Thymus (tissue), 11 donors: ENCODE measurements around the gene ASRGL1. TPM values are rescaled to one million over a fixed set of nuclear protein-coding genes. Genes with fewer than 3 reads are reported as not detected.

Source experiments
- DNase-seq, 9 donors: peaks; one replicate each; pipeline ENCODE4 v3.0.0-alpha.2; 2013; ENCODE audit warnings: low spot score in 9 of 9, low read depth in 6 of 9, missing footprints in 1 of 9
- H3K27ac ChIP-seq, 2 donors: one replicate each; pipeline ENCODE4 v1.5.1; 2013; ENCODE audit warnings: control low read depth in 1 of 2, low read depth in 1 of 2, low read length in 1 of 2, mild to moderate bottlenecking in 1 of 2, moderate library complexity in 1 of 2
- H3K27me3 ChIP-seq, 2 donors: one replicate each; pipeline ENCODE4 v1.5.1; 2013; ENCODE audit warnings: low read length in 1 of 2; ENCODE audit not compliant: control insufficient read depth in 2 of 2, insufficient read depth in 1 of 2
- H3K36me3 ChIP-seq, 2 donors: one replicate each; pipeline ENCODE4 v1.5.1; 2013; ENCODE audit warnings: low read length in 1 of 2, mild to moderate bottlenecking in 1 of 2, moderate library complexity in 1 of 2; ENCODE audit not compliant: control insufficient read depth in 2 of 2, insufficient read depth in 2 of 2
- H3K4me1 ChIP-seq, 2 donors: one replicate each; pipeline ENCODE4 v1.5.1; 2013; ENCODE audit warnings: low read length in 2 of 2; ENCODE audit not compliant: control insufficient read depth in 2 of 2, insufficient read depth in 2 of 2
- H3K4me3 ChIP-seq, 2 donors: one replicate each; pipeline ENCODE4 v1.5.1; 2013; ENCODE audit warnings: low read length in 2 of 2, control low read depth in 1 of 2, mild to moderate bottlenecking in 1 of 2
- H3K9me3 ChIP-seq, 2 donors: one replicate each; pipeline ENCODE4 v1.5.1; 2013; ENCODE audit warnings: low read length in 1 of 2, mild to moderate bottlenecking in 1 of 2; ENCODE audit not compliant: control insufficient read depth in 2 of 2, insufficient read depth in 1 of 2
- WGBS: extraction: QIAGEN DNeasy Blood & Tissue Kit; methylation state at CpG from one replicate; pipeline ENCODE4 v1.1.7; 2013; 5-methylcytosine and 5-hydroxymethylcytosine counted together
- polyA plus RNA-seq: library from polyadenylated mRNA; stranded (reverse); fragments of 200-250 nt; gene quantifications from one replicate; pipeline ENCODE4 v1.2.3, GENCODE V29; 2013
- total RNA-seq: library from RNA; stranded (reverse); fragments of 120-200 nt; gene quantifications from one replicate; pipeline ENCODE4 v1.2.4, GENCODE V29; 2013
- donor health status: healthy.

ASRGL1 gene
- total and polyA plus RNA-seq, 2 donors: 6.0 to 12.3 TPM

GRCh38 chr11:62401811-62402210 lies 64.6 kb downstream of the ASRGL1 start:
- Histone ChIP-seq H3K36me3 (no peaks in the 10 kb centered on the region), H3K4me1 (peaks cover 12 to 48% of the 10 kb centered on the region in 2 donors), H3K27me3 (no peaks in the 10 kb centered on the region), H3K9me3 (no peaks in the 10 kb centered on the region), H3K4me3 (peak overlapping the region in 1 of 2 donors; percentile 4), H3K27ac (peak overlapping the region in 1 of 2 donors; percentile 47)
- 66% methylated on average over 7 of the region's 7 CpGs for WGBS
- no peak for DNase-seq

GRCh38 chr11:62402226-62402959 lies 65.1 kb downstream of the ASRGL1 start:
- no peaks in the 10 kb centered on the region for H3K36me3 ChIP-seq
- H3K27me3 ChIP-seq: no peaks in the 10 kb centered on the region
- H3K4me1 ChIP-seq: peaks cover 12 to 48% of the 10 kb centered on the region in 2 donors
- 21% methylated on average over 15 of the region's 15 CpGs for WGBS
- peak in 4 of 9 donors; percentile 43 to 77 (median 60) for DNase-seq
- no peaks in the 10 kb centered on the region for H3K9me3 ChIP-seq
- H3K4me3 ChIP-seq: peak overlapping the region in 1 of 2 donors; percentile 4
- peak overlapping the region in 1 of 2 donors; percentile 47 for H3K27ac ChIP-seq

DNA sequence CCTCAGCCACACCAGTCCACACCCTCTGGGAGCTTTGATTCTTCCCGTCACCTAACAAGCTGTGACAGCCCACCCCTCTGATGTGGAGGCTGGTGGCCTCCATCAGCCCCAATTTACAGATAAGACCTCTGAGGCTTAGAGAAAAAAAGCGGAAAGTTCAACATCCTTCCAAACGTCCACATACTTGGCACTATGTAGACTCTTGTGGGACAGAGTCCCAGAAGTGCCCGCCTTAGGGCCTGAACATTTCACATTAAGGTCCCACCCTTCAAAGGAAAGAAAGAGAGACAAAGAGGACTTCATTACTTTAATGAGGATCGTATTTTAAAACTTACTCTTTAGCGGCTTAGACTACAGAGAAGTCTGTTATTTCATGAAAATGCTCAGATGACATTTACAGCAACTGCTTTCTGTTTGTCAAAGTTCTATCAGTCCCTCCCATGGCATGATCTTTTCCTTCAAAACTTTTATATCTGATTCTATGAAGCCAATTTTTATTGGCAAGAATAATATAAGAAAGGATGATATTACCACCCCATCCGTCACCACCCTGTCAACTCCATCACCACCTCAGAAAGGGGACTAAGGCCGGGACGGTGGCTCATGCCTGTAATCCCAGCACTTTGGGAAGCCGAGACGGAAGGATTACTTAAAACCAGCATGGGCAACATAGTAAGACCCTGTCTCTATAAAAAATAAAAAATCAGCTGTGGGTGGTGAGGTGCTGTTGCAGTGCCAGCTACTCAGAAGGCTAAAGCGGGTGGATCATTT lies 65.9 kb downstream of the ASRGL1 start:
- Histone ChIP-seq H3K36me3 (no peaks in the 10 kb centered on the region), H3K27me3 (no peaks in the 10 kb centered on the region), H3K27ac (no peak overlapping the region), H3K9me3 (no peaks in the 10 kb centered on the region), H3K4me3 (no peak overlapping the region), H3K4me1 (peaks cover 12 to 43% of the 10 kb centered on the region in 2 donors)
- DNase-seq: no peak
- WGBS: 95% methylated on average over 12 of the region's 12 CpGs

DNA sequence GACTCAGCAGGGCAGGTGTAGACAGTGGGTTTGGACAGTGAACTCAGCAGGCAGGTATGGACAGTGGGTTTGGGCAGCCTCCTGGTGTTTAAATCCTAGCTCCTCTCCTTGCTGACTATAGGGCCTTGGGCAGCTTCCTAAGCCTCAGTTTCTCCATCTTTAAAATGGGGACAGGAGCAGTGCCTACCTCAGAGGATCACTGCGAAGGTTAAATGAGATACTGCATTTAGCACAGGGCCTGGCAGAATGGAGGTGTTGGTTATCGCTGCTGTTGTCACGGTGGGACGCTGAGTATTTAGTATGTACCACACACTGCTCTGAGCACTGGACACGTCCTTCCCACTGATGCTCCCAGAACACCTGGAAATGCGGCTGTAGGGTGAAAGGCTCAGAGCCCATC lies 67.2 kb downstream of the ASRGL1 start:
- Histone ChIP-seq H3K36me3 (no peaks in the 10 kb centered on the region), H3K27ac (no peak overlapping the region), H3K27me3 (no peaks in the 10 kb centered on the region), H3K4me1 (peaks cover 12 to 30% of the 10 kb centered on the region in 2 donors), H3K9me3 (no peaks in the 10 kb centered on the region), H3K4me3 (no peak overlapping the region)
- DNase-seq: no peak
- 98% methylated on average over 6 of the region's 6 CpGs for WGBS

DNA sequence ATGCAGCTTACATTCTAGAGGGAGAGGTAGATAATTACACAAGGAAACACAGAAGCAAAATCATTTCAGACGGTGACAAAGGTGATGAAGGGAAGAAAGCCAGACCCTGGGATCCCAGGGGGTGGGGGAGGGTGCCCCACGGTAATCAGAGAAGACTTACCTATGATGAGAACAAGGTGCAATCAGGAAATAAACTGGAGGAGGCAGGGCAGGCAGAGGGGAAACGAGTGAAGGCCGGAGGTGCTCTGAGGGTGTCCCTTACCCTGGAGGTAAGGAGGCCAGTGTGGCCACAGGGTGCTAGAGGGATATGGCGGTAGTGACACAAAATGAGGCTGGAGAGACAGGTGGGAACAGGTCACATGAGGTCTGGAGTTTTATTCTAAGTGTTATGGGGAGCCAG lies 67.7 kb downstream of the ASRGL1 start:
- Histone ChIP-seq H3K9me3 (no peaks in the 10 kb centered on the region), H3K4me3 (no peak overlapping the region), H3K27ac (no peak overlapping the region), H3K27me3 (no peaks in the 10 kb centered on the region), H3K4me1 (peaks cover 12 to 25% of the 10 kb centered on the region in 2 donors), H3K36me3 (no peaks in the 10 kb centered on the region)
- 94% methylated on average over 5 of the region's 5 CpGs for WGBS
- DNase-seq: no peak

GRCh38 chr11:62406034-62406433 lies 68.8 kb downstream of the ASRGL1 start:
- 90% methylated on average over 4 of the region's 4 CpGs for WGBS
- Histone ChIP-seq H3K27ac (no peak overlapping the region), H3K4me3 (no peak overlapping the region), H3K27me3 (no peaks in the 10 kb centered on the region), H3K36me3 (no peaks in the 10 kb centered on the region), H3K4me1 (peaks cover 12 to 16% of the 10 kb centered on the region in 2 donors), H3K9me3 (no peaks in the 10 kb centered on the region)
- DNase-seq: no peak

GRCh38 chr11:62409831-62410230 lies 72.6 kb downstream of the ASRGL1 start:
- WGBS: 97% methylated on average over 8 of the region's 8 CpGs
- no peak for DNase-seq
- H3K9me3 ChIP-seq: no peaks in the 10 kb centered on the region
- peaks cover 0 to 7% of the 10 kb centered on the region in 2 donors for H3K4me1 ChIP-seq
- no peak overlapping the region for H3K27ac ChIP-seq
- no peaks in the 10 kb centered on the region for H3K36me3 ChIP-seq
- H3K27me3 ChIP-seq: no peaks in the 10 kb centered on the region
- no peak overlapping the region for H3K4me3 ChIP-seq

GRCh38 chr11:62410972-62411371 lies 73.7 kb downstream of the ASRGL1 start:
- Histone ChIP-seq H3K27me3 (no peaks in the 10 kb centered on the region), H3K27ac (no peak overlapping the region), H3K4me1 (peaks cover 0 to 7% of the 10 kb centered on the region in 2 donors), H3K36me3 (no peaks in the 10 kb centered on the region), H3K4me3 (no peak overlapping the region), H3K9me3 (no peaks in the 10 kb centered on the region)
- DNase-seq: no peak
- 97% methylated on average over 8 of the region's 8 CpGs for WGBS

- H3K36me3 ChIP-seq: no peaks in the 10 kb centered on the region
- no peak for DNase-seq
- H3K27ac ChIP-seq: no peak overlapping the region
- H3K4me3 ChIP-seq: no peak overlapping the region
- H3K4me1 ChIP-seq: peaks cover 0 to 7% of the 10 kb centered on the region in 2 donors
- 94% methylated on average over 5 of the region's 5 CpGs for WGBS
- no peaks in the 10 kb centered on the region for H3K27me3 ChIP-seq
- H3K9me3 ChIP-seq: no peaks in the 10 kb centered on the region
These were observed 74.3 kb downstream of the ASRGL1 start for GRCh38 chr11:62411524-62411923.
